Measurements from ENCODE around the gene SPECC1L.

Gene SPECC1L

DNA sequence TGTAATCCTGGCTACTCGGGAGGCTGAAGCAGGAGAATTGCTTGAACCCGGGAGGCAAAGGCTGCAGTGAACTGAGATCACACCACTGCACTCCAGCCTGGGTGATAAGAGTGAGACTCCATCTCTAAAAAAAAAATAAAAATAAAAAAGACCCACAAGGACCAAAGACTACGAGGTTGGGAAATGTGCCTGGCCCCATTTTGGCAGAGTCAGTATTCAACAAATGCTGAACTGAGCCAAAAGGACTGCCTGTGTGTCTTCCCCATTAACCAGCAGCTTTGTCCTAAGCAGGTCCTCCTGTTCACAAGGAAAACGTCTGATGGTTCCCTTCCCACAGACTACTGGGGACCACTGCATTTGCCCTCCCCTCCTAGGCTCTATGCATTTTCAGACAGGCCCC is 184.4 kb downstream of the SPECC1L start:
- DNase-seq: no peak

- DNase-seq: no peak
These were observed 185.3 kb downstream of the SPECC1L start for GRCh38 chr22:24455751-24456426.

DNA sequence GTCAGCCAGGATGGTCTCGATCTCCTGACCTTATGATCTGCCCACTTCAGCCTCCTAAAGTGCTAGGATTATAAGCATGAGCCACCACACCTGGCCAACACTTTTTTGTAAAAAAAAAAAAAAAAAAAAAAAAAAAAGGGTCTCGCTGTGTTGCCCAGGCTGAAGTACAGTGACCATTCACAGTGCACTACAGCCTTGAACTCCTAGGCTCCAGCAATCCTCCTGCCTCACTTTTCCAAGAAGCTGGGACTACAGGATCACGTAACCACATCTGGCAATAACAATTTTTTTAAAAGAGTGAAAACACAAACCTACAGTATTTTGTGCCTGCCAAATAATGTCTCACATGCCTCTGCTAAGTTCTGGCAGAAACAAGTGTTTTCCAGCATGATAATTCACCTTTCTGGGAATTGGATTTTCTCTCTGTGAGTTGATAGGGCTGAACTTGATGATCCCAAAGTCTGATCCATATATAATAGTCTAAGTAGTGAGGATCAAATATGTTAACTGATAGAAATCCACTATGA is 187.3 kb downstream of the SPECC1L start:
- DNase-seq: no peak

- DNase-seq: no peak
These were observed 189.3 kb downstream of the SPECC1L start for GRCh38 chr22:24459911-24460310.

- DNase-seq: no peak
These were observed 189.9 kb downstream of the SPECC1L start for GRCh38 chr22:24460418-24461089.

GRCh38 chr22:24463071-24463760 is 192.6 kb downstream of the SPECC1L start:
- DNase-seq: no peak

DNA sequence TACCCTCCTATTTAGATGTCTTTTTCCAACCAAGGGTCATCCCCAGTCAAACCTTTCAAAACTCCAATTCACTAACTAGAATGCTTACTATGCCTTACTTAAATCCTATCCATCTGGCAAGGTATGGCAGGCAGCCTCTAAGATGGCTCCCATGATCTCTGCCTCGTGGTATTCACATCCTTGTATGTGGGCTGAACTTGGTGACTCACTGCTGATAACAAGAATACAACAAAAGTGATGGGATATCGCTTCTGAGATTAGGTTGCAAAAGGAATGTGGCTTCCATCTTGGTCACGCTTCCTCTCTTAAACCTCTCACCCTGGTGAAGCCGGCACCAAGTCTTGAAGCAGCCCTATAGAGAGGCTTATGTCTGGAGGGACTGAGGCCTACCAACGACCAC is 194.9 kb downstream of the SPECC1L start:
- DNase-seq: no peak

DNA sequence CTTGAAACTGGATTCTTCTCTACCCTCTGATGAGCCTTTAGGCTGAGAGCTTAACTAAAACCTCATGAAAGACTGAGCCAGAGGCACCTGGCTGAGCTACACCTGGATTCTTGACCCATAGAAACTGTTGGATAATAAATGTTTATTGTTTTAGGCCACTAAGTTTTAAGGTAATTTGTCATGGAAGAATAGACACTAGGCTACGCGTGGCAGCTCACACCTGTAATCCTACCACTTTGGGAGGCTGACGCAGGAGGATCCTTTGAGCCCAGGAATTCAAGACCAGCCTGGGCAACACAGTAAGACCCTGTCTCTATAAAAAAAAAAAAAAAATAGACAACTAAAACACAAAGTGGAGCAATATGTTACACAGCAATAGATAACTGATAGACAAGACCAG is 195.3 kb downstream of the SPECC1L start:
- DNase-seq: no peak

GRCh38 chr22:24466716-24467328 is 196.2 kb downstream of the SPECC1L start:
- DNase-seq: no peak

GRCh38 chr22:24467340-24467739 is 196.7 kb downstream of the SPECC1L start:
- no peak for DNase-seq
